Measurements from ENCODE around the gene CAPN1.

Gene CAPN1

DNA sequence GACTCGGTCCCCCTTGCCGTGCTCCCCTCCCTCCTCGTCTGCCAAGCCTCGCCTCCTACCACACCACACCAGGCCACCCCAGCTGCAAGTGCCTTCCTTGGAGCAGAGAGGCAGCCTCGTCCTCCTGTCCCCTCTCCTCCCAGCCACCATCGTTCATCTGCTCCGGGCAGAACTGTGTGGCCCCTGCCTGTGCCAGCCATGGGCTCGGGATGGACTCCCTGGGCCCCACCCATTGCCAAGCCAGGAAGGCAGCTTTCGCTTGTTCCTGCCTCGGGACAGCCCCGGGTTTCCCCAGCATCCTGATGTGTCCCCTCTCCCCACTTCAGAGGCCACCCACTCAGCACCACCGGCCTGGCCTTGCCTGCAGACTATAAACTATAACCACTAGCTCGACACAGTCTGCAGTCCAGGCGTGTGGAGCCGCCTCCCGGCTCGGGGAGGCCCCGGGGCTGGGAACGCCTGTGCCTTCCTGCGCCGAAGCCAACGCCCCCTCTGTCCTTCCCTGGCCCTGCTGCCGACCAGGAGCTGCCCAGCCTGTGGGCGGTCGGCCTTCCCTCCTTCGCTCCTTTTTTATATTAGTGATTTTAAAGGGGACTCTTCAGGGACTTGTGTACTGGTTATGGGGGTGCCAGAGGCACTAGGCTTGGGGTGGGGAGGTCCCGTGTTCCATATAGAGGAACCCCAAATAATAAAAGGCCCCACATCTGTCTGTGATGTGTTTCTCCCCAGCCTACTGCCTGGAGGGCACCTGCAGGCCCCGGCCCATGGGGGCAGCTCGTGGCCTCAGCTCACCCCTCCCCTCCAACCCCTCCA, 29.8 kb downstream of the CAPN1 start:
- DNase-seq: no peak
- H3K4me1 Mint-ChIP-seq: peaks cover 21% of the 10 kb centered on the region
- CTCF ChIA-PET: interaction anchor here (1.2 to 1.4 kb wide), 2 partner anchors 11 to 106 kb away, joined by 3 read pairs; no protein-coding TSS in a partner anchor
- no peak overlapping the region for H3K4me3 Mint-ChIP-seq
- H3K27ac Mint-ChIP-seq: no peak overlapping the region
- no peaks in the 10 kb centered on the region for H3K9me3 Mint-ChIP-seq
- peaks cover 20% of the 10 kb centered on the region for H3K36me3 Mint-ChIP-seq
- H3K27me3 Mint-ChIP-seq: no peaks in the 10 kb centered on the region

GRCh38 chr11:65212226-65212801, 30.6 kb downstream of the CAPN1 start:
- peak overlapping the region; percentile 37 for H3K27ac Mint-ChIP-seq
- CTCF ChIA-PET: interaction anchor here (1.4 to 3.9 kb wide), 2 partner anchors 8 to 105 kb away, joined by 3 to 16 read pairs; no protein-coding TSS in a partner anchor
- peaks cover 16% of the 10 kb centered on the region for H3K36me3 Mint-ChIP-seq
- H3K9me3 Mint-ChIP-seq: no peaks in the 10 kb centered on the region
- no peak for DNase-seq
- H3K4me3 Mint-ChIP-seq: no peak overlapping the region
- H3K4me1 Mint-ChIP-seq: peaks cover 21% of the 10 kb centered on the region
- no peaks in the 10 kb centered on the region for H3K27me3 Mint-ChIP-seq

DNA sequence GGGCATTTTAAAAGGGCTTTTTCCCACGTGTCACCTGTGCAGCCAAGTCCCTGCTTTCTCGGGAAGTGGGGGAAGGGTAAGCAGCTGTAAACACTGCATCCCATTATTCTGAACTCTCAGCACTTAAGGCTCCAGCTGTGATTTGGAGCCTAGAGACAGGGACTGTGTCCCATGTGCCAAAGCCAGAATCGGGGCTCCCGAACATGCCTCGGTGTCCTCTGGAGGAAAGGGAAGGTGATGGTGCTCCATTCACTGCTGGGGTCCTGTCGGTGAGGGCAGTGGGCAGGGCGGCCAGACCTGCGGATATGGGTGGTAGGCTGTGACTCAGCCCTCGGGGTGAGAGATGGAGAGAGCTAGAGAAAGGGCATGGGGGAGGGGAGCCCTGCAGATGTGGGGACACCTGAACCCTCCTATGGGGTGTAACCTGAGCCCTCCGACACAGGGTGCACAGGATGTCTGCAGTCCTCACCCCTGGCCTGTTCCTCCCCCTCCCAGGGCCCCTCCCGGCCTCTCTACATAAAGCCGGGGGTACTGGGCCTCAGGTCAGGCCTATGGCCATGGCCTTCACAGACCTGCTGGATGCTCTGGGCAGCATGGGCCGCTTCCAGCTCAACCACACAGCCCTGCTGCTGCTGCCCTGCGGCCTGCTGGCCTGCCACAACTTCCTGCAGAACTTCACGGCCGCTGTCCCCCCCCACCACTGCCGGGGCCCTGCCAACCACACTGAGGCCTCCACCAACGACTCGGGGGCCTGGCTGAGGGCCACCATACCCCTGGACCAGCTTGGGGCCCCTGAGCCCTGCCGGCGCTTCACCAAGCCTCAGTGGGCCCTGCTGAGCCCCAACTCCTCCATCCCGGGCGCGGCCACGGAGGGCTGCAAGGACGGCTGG, 31.8 kb downstream of the CAPN1 start:
- CTCF ChIA-PET: interaction anchor here (3.9 kb wide), 1 partner anchor 9 kb away, joined by 16 read pairs; no protein-coding TSS in a partner anchor
- no peaks in the 10 kb centered on the region for H3K27me3 Mint-ChIP-seq
- no peaks in the 10 kb centered on the region for H3K9me3 Mint-ChIP-seq
- no peak overlapping the region for H3K4me3 Mint-ChIP-seq
- no peak for DNase-seq
- H3K36me3 Mint-ChIP-seq: peaks cover 13% of the 10 kb centered on the region
- no peak overlapping the region for H3K27ac Mint-ChIP-seq
- H3K4me1 Mint-ChIP-seq: peaks cover 21% of the 10 kb centered on the region

DNA sequence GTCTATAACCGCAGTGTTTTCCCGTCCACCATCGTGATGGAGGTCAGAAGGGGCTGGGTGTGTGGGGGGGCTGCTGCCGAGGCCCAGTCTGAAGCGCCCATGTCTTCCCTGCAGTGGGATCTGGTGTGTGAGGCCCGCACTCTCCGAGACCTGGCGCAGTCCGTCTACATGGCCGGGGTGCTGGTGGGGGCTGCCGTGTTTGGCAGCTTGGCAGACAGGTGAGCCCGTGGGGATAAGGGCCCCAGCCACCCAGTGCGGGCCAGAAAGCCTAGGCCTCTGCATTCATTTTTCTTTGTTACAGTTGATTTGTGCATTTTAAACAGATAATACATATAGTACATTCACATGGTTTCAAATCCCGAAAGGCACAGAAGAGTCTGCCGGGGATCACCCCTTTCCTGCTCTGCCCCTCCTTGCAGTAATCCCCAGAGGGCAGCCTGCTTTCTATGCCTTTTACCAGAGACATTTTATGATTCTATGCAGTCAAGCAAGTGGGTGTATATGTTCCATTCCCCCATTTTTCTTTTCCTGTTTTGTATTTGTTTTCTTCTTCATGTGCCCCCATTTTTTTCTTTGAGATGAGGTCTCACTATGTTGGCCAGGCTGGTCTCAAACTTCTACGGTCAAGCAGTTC, 32.6 kb downstream of the CAPN1 start:
- no peak overlapping the region for H3K27ac Mint-ChIP-seq
- peaks cover 18% of the 10 kb centered on the region for H3K4me1 Mint-ChIP-seq
- no peak for DNase-seq
- H3K4me3 Mint-ChIP-seq: no peak overlapping the region
- CTCF ChIA-PET: interaction anchor here (3.9 kb wide), 1 partner anchor 10 kb away, joined by 16 read pairs; no protein-coding TSS in a partner anchor
- H3K9me3 Mint-ChIP-seq: no peaks in the 10 kb centered on the region
- H3K27me3 Mint-ChIP-seq: peaks cover under 1% of the 10 kb centered on the region
- peaks cover 7% of the 10 kb centered on the region for H3K36me3 Mint-ChIP-seq

GRCh38 chr11:65215441-65216076, 33.8 kb downstream of the CAPN1 start:
- Mint-ChIP-seq H3K27me3 (peaks cover 10% of the 10 kb centered on the region), H3K27ac (no peak overlapping the region), H3K4me1 (peaks cover 23% of the 10 kb centered on the region), H3K36me3 (peaks cover 5% of the 10 kb centered on the region), H3K9me3 (no peaks in the 10 kb centered on the region), H3K4me3 (no peak overlapping the region)
- CTCF ChIA-PET: interaction anchor here (3.9 kb wide), 1 partner anchor 11 kb away, joined by 16 read pairs; no protein-coding TSS in a partner anchor
- DNase-seq: no peak

DNA sequence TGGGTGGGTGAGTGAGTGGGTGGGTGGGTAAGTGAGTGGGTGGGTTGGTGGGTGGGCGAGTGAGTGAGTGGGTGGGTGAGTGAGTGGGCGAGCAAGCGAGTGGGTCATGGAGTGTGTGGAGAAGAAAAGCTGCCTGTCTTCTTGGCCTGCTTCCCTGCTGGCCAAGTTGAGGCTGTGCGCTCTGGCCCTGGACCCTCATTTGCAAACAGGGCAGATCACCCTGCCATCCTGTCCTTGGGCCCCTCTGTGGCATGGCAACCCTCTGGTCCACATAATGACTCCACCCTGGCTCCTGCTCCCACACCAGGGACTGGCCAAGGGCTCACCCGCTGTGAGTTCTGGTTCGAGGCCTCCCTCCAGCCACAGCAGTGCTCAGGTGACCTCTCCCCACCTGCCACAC, 35.1 kb downstream of the CAPN1 start:
- no peak overlapping the region for H3K27ac Mint-ChIP-seq
- peaks cover 3% of the 10 kb centered on the region for H3K36me3 Mint-ChIP-seq
- no peak for DNase-seq
- H3K4me3 Mint-ChIP-seq: no peak overlapping the region
- H3K9me3 Mint-ChIP-seq: no peaks in the 10 kb centered on the region
- H3K27me3 Mint-ChIP-seq: peaks cover 17% of the 10 kb centered on the region
- CTCF ChIA-PET: no interaction called here
- peaks cover 23% of the 10 kb centered on the region for H3K4me1 Mint-ChIP-seq

DNA sequence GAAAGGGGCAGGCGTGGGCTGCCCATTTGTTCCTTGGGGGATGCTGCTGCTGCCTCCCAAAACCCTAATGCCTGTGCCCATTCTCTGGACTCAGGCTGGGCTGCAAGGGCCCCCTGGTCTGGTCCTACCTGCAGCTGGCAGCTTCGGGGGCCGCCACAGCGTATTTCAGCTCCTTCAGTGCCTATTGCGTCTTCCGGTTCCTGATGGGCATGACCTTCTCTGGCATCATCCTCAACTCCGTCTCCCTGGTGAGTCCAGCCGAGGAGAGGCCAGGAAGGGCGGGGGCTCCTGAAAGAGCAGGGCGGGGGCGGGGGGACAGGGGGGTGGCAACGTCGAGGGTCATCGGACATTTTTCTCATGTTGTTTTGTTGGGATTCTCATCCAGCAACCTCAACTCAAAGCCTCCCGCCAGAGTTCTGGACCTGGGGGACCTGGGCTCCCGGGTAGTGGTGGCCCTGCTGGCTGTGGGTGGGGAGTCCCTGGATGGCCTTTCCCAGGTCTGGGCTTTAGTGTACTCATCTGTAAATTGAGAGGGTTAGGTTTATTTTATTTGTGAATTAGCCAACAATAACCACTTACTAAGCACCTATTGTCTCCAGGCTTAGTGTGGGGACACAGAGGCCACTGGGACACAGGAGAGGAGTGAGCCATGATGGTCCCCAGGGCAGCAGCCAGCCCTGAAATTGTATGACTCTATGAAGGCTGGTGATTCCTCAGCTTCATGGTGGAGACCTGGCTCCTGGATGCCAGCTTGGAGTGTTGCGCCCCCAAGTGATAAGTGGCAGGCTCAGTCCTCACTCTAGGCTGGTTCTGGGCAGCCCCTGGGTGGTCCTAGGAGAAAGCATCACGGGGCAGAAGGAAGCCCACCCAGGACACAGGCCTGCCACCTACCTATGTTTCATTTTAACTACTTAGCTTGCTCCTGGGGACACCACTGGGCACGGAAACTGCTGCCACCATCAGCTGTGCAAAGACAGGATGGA, 36.0 kb downstream of the CAPN1 start:
- Mint-ChIP-seq H3K27ac (no peak overlapping the region), H3K4me1 (peaks cover 28% of the 10 kb centered on the region), H3K36me3 (no peaks in the 10 kb centered on the region), H3K27me3 (peaks cover 23% of the 10 kb centered on the region), H3K4me3 (no peak overlapping the region), H3K9me3 (no peaks in the 10 kb centered on the region)
- DNase-seq: no peak
- CTCF ChIA-PET: interaction anchor here (0.6 to 1.7 kb wide), 2 partner anchors 10 to 13 kb away, joined by 4 read pairs; no protein-coding TSS in a partner anchor

- Mint-ChIP-seq H3K9me3 (no peaks in the 10 kb centered on the region), H3K4me3 (no peak overlapping the region), H3K4me1 (peaks cover 23% of the 10 kb centered on the region), H3K27ac (no peak overlapping the region), H3K36me3 (no peaks in the 10 kb centered on the region), H3K27me3 (peaks cover 28% of the 10 kb centered on the region)
- DNase-seq: no peak
- CTCF ChIA-PET: interaction anchor here (0.6 to 1.7 kb wide), 2 partner anchors 9 to 13 kb away, joined by 4 read pairs; no protein-coding TSS in a partner anchor
These were observed 36.7 kb downstream of the CAPN1 start for GRCh38 chr11:65218446-65218845.

DNA sequence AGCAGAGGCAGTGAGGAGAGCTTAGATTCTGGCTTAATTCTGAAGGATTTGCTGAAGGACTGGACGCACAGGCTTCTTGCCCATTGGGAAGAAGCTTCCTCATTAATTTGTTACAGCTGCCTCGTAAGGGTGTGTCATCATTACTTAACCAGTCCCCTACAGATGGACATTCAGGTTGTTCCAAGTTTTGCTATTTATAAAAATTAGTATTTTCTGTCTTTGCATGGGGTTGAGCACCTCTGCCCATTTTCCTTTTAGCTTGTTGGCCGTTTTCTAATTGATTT, 38.1 kb downstream of the CAPN1 start:
- no peak overlapping the region for H3K27ac Mint-ChIP-seq
- CTCF ChIA-PET: interaction anchor here (0.8 to 1.5 kb wide), 2 partner anchors 16 to 222 kb away, joined by 3 read pairs; no protein-coding TSS in a partner anchor
- peaks cover 40% of the 10 kb centered on the region for H3K27me3 Mint-ChIP-seq
- H3K36me3 Mint-ChIP-seq: no peaks in the 10 kb centered on the region
- no peak overlapping the region for H3K4me3 Mint-ChIP-seq
- peaks cover 13% of the 10 kb centered on the region for H3K4me1 Mint-ChIP-seq
- H3K9me3 Mint-ChIP-seq: no peaks in the 10 kb centered on the region
- DNase-seq: no peak

DNA sequence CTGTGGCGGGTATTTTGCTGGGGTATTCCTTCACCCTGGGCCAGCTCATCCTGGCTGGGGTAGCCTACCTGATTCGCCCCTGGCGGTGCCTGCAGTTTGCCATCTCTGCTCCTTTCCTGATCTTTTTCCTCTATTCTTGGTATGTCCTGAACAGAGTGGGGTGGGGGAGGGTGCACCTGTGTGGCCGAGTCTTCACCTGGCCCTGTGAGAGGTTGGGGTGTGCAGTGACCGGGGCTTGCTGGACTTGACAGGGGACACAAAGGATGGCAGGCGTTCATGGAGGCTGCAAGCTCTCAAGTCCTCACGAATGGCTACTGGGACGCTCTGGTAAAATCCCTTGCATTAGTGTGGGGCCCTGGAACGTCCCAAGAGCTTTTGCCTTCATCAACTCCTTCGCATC, 39.3 kb downstream of the CAPN1 start:
- Mint-ChIP-seq H3K36me3 (no peaks in the 10 kb centered on the region), H3K9me3 (no peaks in the 10 kb centered on the region), H3K4me1 (peaks cover 22% of the 10 kb centered on the region), H3K4me3 (no peak overlapping the region), H3K27ac (no peak overlapping the region), H3K27me3 (peaks cover 51% of the 10 kb centered on the region)
- CTCF ChIA-PET: interaction anchor here (0.7 to 1.5 kb wide), 2 partner anchors 16 to 18 kb away, joined by 3 read pairs; no protein-coding TSS in a partner anchor
- no peak for DNase-seq

DNA sequence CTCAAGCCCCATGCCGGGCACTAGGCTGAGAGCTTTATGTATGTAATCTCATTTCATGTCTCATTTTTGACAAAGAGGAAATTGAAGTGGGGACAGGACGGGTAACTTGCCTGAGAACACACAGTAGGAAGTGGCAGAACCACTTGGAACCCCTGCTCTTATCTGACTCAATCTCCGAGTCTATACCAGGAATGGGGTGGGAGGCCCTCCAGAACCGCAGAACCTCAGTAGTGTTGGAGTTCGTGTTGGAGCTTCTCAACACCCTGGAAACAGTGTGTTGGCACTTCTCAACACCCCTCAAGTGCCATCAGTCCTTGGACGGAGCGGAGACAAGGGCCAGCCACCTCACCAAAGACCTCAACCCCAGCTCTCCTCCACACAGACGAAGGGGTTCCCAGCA, 41.3 kb downstream of the CAPN1 start:
- Mint-ChIP-seq H3K27ac (no peak overlapping the region), H3K27me3 (peaks cover 65% of the 10 kb centered on the region), H3K4me3 (no peak overlapping the region), H3K36me3 (no peaks in the 10 kb centered on the region), H3K4me1 (peaks cover 25% of the 10 kb centered on the region), H3K9me3 (no peaks in the 10 kb centered on the region)
- CTCF ChIA-PET: interaction anchor here (0.9 to 6.4 kb wide), 3 partner anchors 92 to 107 kb away, joined by 3 to 50 read pairs (median 4); no protein-coding TSS in a partner anchor
- DNase-seq: no peak

- no peak for DNase-seq
- H3K36me3 Mint-ChIP-seq: no peaks in the 10 kb centered on the region
- H3K9me3 Mint-ChIP-seq: no peaks in the 10 kb centered on the region
- peak overlapping the region; percentile 64 for H3K4me3 Mint-ChIP-seq
- peaks cover 18% of the 10 kb centered on the region for H3K4me1 Mint-ChIP-seq
- CTCF ChIA-PET: interaction anchor here (0.7 to 6.4 kb wide), 12 partner anchors 18 to 105 kb away, joined by 3 to 50 read pairs (median 4); partner anchors contain the start of gene CDC42EP2
- no peak overlapping the region for H3K27ac Mint-ChIP-seq
- peaks cover 65% of the 10 kb centered on the region for H3K27me3 Mint-ChIP-seq
These were observed 43.2 kb downstream of the CAPN1 start for GRCh38 chr11:65224930-65225278.
